OCI-LY7 (cell line): ENCODE results near the gene MYOZ1.
"Not testable (repeated sequence)": the region's sequence is repeated elsewhere in the genome, so short reads cannot be mapped to it uniquely, and the experiment has no call there.

Experiments used
- EZH2phosphoT487 ChIP-seq: fragments of 200-600 bp; sonication (generic); IDR thresholded peaks from 2 replicates; pipeline ENCODE4 v1.6.1; 2018; ENCODE audit warnings: low read depth, borderline replicate concordance, mild to moderate bottlenecking, mixed run types, antibody characterized with exemption, low read length, moderate library complexity, mixed read lengths
- TF ChIP-seq, protein P1 (sequence below): fragments of 200-600 bp; sonication (generic); conservative IDR thresholded peaks from 2 replicates; pipeline ENCODE4 v1.5.1; 2014; ENCODE audit warnings: mild to moderate bottlenecking, antibody characterized with exemption, low read length, moderate library complexity, mixed read lengths

DNA sequence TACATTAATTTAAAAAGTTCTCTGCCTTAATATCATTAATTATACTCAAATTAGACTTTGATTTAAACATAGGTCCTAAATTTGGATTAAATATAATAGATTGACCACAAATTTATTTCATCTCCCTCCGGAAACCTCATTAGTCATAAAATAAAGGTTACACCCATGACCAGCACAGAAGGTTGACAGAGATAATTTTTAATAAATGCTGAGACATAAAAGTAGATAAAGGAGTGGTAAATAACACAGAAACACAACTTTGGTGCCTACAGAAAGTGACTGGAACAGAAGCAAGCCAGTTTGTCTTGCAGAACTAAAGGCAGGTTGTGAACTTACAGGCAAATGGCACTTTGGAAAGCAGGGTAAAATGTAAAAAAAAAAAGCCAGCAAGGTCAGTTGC is 46.4 kb upstream of the MYOZ1 start:
- TF ChIP-seq, protein P1, sequence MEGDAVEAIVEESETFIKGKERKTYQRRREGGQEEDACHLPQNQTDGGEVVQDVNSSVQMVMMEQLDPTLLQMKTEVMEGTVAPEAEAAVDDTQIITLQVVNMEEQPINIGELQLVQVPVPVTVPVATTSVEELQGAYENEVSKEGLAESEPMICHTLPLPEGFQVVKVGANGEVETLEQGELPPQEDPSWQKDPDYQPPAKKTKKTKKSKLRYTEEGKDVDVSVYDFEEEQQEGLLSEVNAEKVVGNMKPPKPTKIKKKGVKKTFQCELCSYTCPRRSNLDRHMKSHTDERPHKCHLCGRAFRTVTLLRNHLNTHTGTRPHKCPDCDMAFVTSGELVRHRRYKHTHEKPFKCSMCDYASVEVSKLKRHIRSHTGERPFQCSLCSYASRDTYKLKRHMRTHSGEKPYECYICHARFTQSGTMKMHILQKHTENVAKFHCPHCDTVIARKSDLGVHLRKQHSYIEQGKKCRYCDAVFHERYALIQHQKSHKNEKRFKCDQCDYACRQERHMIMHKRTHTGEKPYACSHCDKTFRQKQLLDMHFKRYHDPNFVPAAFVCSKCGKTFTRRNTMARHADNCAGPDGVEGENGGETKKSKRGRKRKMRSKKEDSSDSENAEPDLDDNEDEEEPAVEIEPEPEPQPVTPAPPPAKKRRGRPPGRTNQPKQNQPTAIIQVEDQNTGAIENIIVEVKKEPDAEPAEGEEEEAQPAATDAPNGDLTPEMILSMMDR, result not testable (repeated sequence)
- not testable (repeated sequence) for TF ChIP-seq EZH2phosphoT487
